ENCODE data around the gene CCDC187.

- TF ChIP-seq EP300 (IDR thresholded peaks at IDR 0.05) (no peak), CTCF (IDR thresholded peaks at IDR 0.05) (no peak)
Observed at GRCh38 chr9:136302527-136302926, 1.4 kb downstream of the CCDC187 start.

Measured in upper lobe of left lung (tissue), 4 donors.